HL-60 (cell line): Measurements from ENCODE around the gene BCL7A.

Experiments
- CTCF ChIP-seq: IDR thresholded peaks from one replicate; pipeline ENCODE4 v1.5.1; 2011; ENCODE audit warnings: low read length, control low read depth, inconsistent platforms; ENCODE audit not compliant: insufficient read depth
- GABPA ChIP-seq: IDR thresholded peaks from 2 replicates; pipeline ENCODE4 v1.6.1; 2012; ENCODE audit warnings: low read depth
- POLR2AphosphoS5 ChIP-seq: IDR thresholded peaks from 2 replicates; pipeline ENCODE4 v1.6.1; 2012; ENCODE audit warnings: low read depth
- SPI1 ChIP-seq: IDR thresholded peaks from 2 replicates; pipeline ENCODE4 v1.6.1; 2012; ENCODE audit warnings: low read depth, mild to moderate bottlenecking, borderline replicate concordance
- TF ChIP-seq, protein P1 (sequence below): IDR thresholded peaks from 2 replicates; pipeline ENCODE4 v1.6.1; 2012; ENCODE audit warnings: low read depth; ENCODE audit not compliant: insufficient replicate concordance

DNA sequence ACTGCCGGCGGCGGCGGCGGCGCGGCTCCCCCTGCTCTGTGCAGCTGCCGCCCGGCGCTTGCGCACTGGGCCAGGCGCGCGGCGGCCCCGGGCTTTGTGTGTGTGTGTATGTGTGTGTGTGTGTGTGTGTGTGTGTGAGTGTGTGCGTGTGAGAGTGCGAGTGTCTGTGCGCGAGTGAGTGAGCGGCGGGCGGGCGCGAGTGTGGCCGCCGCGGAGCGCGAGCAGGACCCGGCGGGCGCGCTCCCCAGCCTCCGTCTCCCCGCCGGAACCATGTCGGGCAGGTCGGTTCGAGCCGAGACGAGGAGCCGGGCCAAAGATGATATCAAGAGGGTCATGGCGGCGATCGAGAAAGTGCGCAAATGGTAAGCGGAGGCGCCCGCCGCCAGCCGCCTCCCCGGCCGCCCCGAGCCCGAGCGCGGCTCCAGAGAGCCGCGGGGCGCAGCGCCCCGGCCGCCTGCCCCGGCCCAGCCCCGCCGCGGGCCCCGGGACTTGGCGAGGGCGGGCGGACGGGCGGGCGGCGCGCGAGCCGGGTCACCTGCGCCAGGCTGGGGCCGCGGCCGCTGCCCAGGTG, at the start of gene BCL7A:
- TF ChIP-seq, protein P1, sequence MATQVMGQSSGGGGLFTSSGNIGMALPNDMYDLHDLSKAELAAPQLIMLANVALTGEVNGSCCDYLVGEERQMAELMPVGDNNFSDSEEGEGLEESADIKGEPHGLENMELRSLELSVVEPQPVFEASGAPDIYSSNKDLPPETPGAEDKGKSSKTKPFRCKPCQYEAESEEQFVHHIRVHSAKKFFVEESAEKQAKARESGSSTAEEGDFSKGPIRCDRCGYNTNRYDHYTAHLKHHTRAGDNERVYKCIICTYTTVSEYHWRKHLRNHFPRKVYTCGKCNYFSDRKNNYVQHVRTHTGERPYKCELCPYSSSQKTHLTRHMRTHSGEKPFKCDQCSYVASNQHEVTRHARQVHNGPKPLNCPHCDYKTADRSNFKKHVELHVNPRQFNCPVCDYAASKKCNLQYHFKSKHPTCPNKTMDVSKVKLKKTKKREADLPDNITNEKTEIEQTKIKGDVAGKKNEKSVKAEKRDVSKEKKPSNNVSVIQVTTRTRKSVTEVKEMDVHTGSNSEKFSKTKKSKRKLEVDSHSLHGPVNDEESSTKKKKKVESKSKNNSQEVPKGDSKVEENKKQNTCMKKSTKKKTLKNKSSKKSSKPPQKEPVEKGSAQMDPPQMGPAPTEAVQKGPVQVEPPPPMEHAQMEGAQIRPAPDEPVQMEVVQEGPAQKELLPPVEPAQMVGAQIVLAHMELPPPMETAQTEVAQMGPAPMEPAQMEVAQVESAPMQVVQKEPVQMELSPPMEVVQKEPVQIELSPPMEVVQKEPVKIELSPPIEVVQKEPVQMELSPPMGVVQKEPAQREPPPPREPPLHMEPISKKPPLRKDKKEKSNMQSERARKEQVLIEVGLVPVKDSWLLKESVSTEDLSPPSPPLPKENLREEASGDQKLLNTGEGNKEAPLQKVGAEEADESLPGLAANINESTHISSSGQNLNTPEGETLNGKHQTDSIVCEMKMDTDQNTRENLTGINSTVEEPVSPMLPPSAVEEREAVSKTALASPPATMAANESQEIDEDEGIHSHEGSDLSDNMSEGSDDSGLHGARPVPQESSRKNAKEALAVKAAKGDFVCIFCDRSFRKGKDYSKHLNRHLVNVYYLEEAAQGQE = no peak
- no peak for TF ChIP-seq CTCF
- no peak for TF ChIP-seq SPI1
- no peak for TF ChIP-seq GABPA
- TF ChIP-seq POLR2AphosphoS5 = peak; percentile 34; the same call in 1 of the 2 replicates
